GM12892 (cell line): ENCODE data around the gene DEK. TPM values are rescaled to one million over a fixed set of nuclear protein-coding genes. Genes with fewer than 3 reads are reported as not detected.
"Not testable (repeated sequence)": the region's sequence is repeated elsewhere in the genome, so short reads cannot be mapped to it uniquely, and the experiment has no call there.

ENCODE experiments used
- DNase-seq: peaks from one replicate; pipeline ENCODE4 v3.0.0; 2011; ENCODE audit not compliant: insufficient read length
- FAIRE-seq: peaks from 2 replicates; lab custom pipeline; 2011; peaks lifted over from hg19 to GRCh38; lab: Jason Lieb, UNC
- POLR2A ChIP-seq: IDR thresholded peaks from 2 replicates; pipeline ENCODE4 v1.6.1; 2011; ENCODE audit warnings: low read depth, low read length, control low read depth
- POLR2AphosphoS5 ChIP-seq: IDR thresholded peaks from 2 replicates; pipeline ENCODE4 v1.6.1; 2011; ENCODE audit warnings: low read depth, low read length, control low read depth
- TAF1 ChIP-seq: IDR thresholded peaks from 2 replicates; pipeline ENCODE4 v1.6.1; 2011; ENCODE audit warnings: low read depth, mild to moderate bottlenecking, control low read depth, low read length, borderline replicate concordance
- polyA plus RNA-seq: library from polyadenylated mRNA; unstranded; fragments of >200 nt; gene quantifications from one replicate; pipeline ENCODE4 v1.2.1, GENCODE V29; 2012; ENCODE audit warnings: missing spikeins, inconsistent platforms; ENCODE audit not compliant: missing spikeins

DEK gene
- 163 TPM for polyA plus RNA-seq

GRCh38 chr6:18264219-18264922 is at the start of gene DEK:
Gene DEK, minus strand, starts transcription at chr6:18264530. Its CDS starts 543 bp downstream, at chr6:18263987.
- TF ChIP-seq POLR2AphosphoS5 (0 out of 2 replicates have a peak, but pooled peaks have one; percentile 15), TAF1 (no peak), POLR2A (peak; percentile 61)
- FAIRE-seq (peak; percentile 51), DNase-seq (peak; percentile 53)

GRCh38 chr6:18312368-18312767 is 48.0 kb upstream of the DEK start:
- DNase-seq (no peak), FAIRE-seq (no peak)
- TF ChIP-seq POLR2A (no peak), POLR2AphosphoS5 (no peak), TAF1 (no peak)

GRCh38 chr6:18310010-18310409 is 45.7 kb upstream of the DEK start:
- not testable (repeated sequence) for DNase-seq, FAIRE-seq

- DNase-seq (no peak), FAIRE-seq (no peak)
- TF ChIP-seq TAF1 (no peak), POLR2AphosphoS5 (no peak), POLR2A (no peak)
These were observed 44.7 kb upstream of the DEK start for GRCh38 chr6:18309046-18309445.

GRCh38 chr6:18308070-18308735 is 43.9 kb upstream of the DEK start:
- no peak for TF ChIP-seq POLR2A
- TF ChIP-seq POLR2AphosphoS5, result no peak
- TF ChIP-seq TAF1, result no peak
- DNase-seq, result no peak
- FAIRE-seq, result no peak

- TF ChIP-seq TAF1, result no peak
- no peak for TF ChIP-seq POLR2AphosphoS5
- DNase-seq (no peak), FAIRE-seq (no peak)
These were observed 42.6 kb upstream of the DEK start for GRCh38 chr6:18306977-18307376.

- TF ChIP-seq POLR2AphosphoS5, result no peak
- no peak for TF ChIP-seq TAF1
- no peak for TF ChIP-seq POLR2A
- DNase-seq, result no peak
- no peak for FAIRE-seq
These were observed 38.5 kb upstream of the DEK start for GRCh38 chr6:18302561-18303439.

- no peak for TF ChIP-seq POLR2AphosphoS5
- TF ChIP-seq TAF1, result no peak
- TF ChIP-seq POLR2A, result no peak
- FAIRE-seq, result no peak
- no peak for DNase-seq
These were observed 29.0 kb upstream of the DEK start for GRCh38 chr6:18293076-18293904.

GRCh38 chr6:18289283-18289682 is 25.0 kb upstream of the DEK start:
- DNase-seq (no peak), FAIRE-seq (no peak)

GRCh38 chr6:18284261-18284660 is 19.9 kb upstream of the DEK start:
- FAIRE-seq, result no peak
- no peak for DNase-seq
- no peak for TF ChIP-seq POLR2AphosphoS5
- TF ChIP-seq POLR2A, result no peak
- no peak for TF ChIP-seq TAF1

More at GRCh38 chr6:18289283-18289682, 25.0 kb upstream of the DEK start:
- no peak for TF ChIP-seq POLR2A
- no peak for TF ChIP-seq TAF1
- TF ChIP-seq POLR2AphosphoS5, result no peak

GRCh38 chr6:18281564-18281963 is 17.2 kb upstream of the DEK start:
- DNase-seq (no peak), FAIRE-seq (no peak)
- TF ChIP-seq TAF1 (no peak), POLR2A (no peak), POLR2AphosphoS5 (no peak)
